VCaP (cell line): ENCODE data around the gene KCND2.

ENCODE experiments used
- H3K27ac ChIP-seq: fragments of 450-650 bp; 2 replicates; pipeline ENCODE4 v1.5.1; 2017
- CTCF ChIP-seq: fragments of 450-650 bp; conservative IDR thresholded peaks from 2 replicates; pipeline ENCODE4 v1.5.1; 2017; ENCODE audit warnings: mild to moderate bottlenecking, moderate library complexity

KCND2 gene

GRCh38 chr7:120407010-120407409, 134.0 kb downstream of the KCND2 start:
- no peak overlapping the region for H3K27ac ChIP-seq
- no peak for TF ChIP-seq CTCF

DNA sequence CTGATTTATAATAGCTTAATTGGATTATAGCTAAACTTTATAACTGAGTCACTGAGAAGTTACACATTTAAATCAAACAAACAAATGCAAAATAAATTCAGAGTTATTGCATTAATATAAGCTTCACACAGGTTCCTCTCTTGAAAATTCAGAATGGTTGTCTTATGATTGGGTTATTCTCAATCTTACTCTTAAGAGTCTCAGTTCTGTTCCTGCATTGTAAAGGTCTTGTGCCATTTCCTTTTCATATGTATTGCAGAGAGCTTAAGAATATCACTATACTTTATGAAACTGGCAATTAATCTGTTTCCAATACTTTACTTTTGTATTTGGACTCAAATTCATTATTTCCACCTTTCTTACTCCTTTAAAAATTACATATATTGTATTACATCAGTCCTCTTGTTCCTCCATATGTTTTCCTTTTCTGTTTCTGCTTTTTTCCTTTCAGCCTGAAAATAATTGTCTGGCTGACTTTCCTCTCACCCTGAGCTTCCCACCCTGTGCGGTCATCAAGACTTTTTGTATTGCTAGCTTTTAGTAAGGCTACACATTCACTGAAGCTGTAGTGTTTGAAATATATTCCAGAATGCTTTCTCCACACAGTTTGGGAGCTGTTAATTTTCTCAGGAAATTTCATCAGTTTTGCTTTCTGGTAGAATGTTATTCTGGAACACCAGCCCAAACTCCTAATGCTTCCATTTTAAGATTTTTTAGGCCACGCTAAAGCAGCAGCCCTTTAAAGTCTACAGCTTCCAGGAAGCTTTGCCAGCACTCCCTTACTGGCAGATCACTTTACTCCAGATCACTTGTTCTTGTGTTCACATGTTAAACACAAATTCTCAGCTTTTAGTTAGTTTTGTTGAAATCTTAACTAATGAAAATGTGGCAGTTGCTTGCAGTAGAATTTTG, 139.4 kb downstream of the KCND2 start:
- no peak for TF ChIP-seq CTCF
- H3K27ac ChIP-seq = no peak overlapping the region

- H3K27ac ChIP-seq = no peak overlapping the region
- TF ChIP-seq CTCF = no peak
Measured at GRCh38 chr7:120413164-120413563, 140.2 kb downstream of the KCND2 start.

- no peak for TF ChIP-seq CTCF
- no peak overlapping the region for H3K27ac ChIP-seq
Measured at GRCh38 chr7:120417244-120417979, 144.4 kb downstream of the KCND2 start.

DNA sequence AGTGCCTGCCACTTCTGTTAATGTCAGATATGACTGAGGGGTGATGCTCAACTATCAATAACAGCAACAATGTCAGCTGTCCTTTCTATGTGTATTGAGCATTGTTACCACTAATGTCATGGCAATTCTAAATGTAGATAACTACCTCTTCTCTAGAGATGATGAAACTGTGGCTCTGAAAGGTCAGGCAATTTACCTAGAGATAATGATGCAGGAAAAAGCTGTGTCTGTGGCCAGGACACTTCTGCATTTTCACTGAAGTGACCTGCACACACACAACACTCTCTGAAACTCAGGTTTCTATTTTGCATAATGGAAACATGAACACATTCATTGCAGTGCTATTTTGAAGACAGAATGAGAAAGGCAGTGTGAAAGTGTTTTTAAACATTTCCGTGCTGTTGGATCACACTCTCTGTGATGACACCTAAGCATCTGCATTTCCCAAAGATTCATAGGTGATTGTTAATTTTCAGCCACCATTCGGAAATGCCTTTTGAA, 148.2 kb downstream of the KCND2 start:
- no peak for TF ChIP-seq CTCF

DNA sequence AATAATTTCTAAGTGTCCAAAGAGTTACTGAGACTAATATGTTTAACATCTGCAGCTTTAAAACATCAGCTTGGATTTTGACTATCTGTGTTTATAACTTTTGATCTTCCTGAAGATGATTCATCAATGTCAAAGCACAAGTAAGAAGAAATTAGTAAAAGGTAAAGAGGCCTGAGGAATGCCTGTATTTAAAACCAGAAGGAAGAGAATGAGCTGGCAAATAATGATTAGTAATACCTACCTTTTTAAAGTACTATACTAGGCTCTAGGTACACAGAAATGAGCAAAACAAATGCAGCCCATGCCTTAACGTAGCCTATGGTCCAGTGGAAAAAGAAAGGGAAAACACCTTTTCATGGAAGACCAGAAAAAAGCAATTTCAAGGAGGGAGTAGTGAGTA, 158.0 kb downstream of the KCND2 start:
- no peak for TF ChIP-seq CTCF
- no peak overlapping the region for H3K27ac ChIP-seq

More for the DNA sequence above, 148.2 kb downstream of the KCND2 start:
- no peak overlapping the region for H3K27ac ChIP-seq

GRCh38 chr7:120436487-120437060, 163.6 kb downstream of the KCND2 start:
- TF ChIP-seq CTCF = no peak
- no peak overlapping the region for H3K27ac ChIP-seq
